Dermis blood vessel endothelial cell (primary cell): ENCODE results near the gene MCHR1. TPM values are rescaled to one million over a fixed set of nuclear protein-coding genes. Genes with fewer than 3 reads are reported as not detected.
"Not testable (repeated sequence)": the region's sequence is repeated elsewhere in the genome, so short reads cannot be mapped to it uniquely, and the experiment has no call there.

Experiments
- DNase-seq: peaks from one replicate; pipeline ENCODE4 v3.0.0; 2010
- total RNA-seq: library from RNA; depleted of rRNA; stranded (reverse); fragments of >200 nt; gene quantifications from 2 replicates; pipeline ENCODE4 v1.2.3, GENCODE V29; 2014

Gene MCHR1
- total RNA-seq, 1 donor from 2014 or later = not detected

- not testable (repeated sequence) for DNase-seq
Observed at GRCh38 chr22:40656651-40657050, 22.6 kb upstream of the MCHR1 start.

GRCh38 chr22:40659166-40659565 is 20.1 kb upstream of the MCHR1 start:
- DNase-seq = no peak

GRCh38 chr22:40660730-40661129 is 18.6 kb upstream of the MCHR1 start:
- no peak for DNase-seq

- no peak for DNase-seq
Observed at GRCh38 chr22:40661671-40662070, 17.6 kb upstream of the MCHR1 start.

- no peak for DNase-seq
Observed at GRCh38 chr22:40665312-40665711, 14.0 kb upstream of the MCHR1 start.

GRCh38 chr22:40666151-40666848 is 13.0 kb upstream of the MCHR1 start:
- DNase-seq = peak; percentile 59

GRCh38 chr22:40668611-40669411 is 10.5 kb upstream of the MCHR1 start:
- DNase-seq = peak; percentile 88

GRCh38 chr22:40670058-40670457 is 9.2 kb upstream of the MCHR1 start:
- DNase-seq = no peak

- no peak for DNase-seq
Observed at GRCh38 chr22:40671369-40671768, 7.9 kb upstream of the MCHR1 start.

- DNase-seq = no peak
Observed at GRCh38 chr22:40671796-40672360, 7.4 kb upstream of the MCHR1 start.

- DNase-seq = peak; percentile 82
Observed at GRCh38 chr22:40673017-40673416, 6.3 kb upstream of the MCHR1 start.

GRCh38 chr22:40674274-40674673 is 5.0 kb upstream of the MCHR1 start:
- no peak for DNase-seq

- peak; percentile 47 for DNase-seq
Observed at GRCh38 chr22:40676166-40676565, 3.1 kb upstream of the MCHR1 start.

GRCh38 chr22:40676644-40677043 is 2.6 kb upstream of the MCHR1 start:
- no peak for DNase-seq

- no peak for DNase-seq
Observed at GRCh38 chr22:40678493-40679248, 613 bp upstream of the MCHR1 start.

GRCh38 chr22:40679964-40680818 is 907 bp downstream of the MCHR1 start:
- DNase-seq = peak; percentile 49

- DNase-seq = no peak
Observed at GRCh38 chr22:40680819-40681183, 1.5 kb downstream of the MCHR1 start.

- no peak for DNase-seq
Observed at GRCh38 chr22:40681451-40681850, 2.2 kb downstream of the MCHR1 start.

GRCh38 chr22:40684728-40685127 is 5.4 kb downstream of the MCHR1 start:
- DNase-seq = no peak

GRCh38 chr22:40685406-40685805 is 6.1 kb downstream of the MCHR1 start:
- DNase-seq = no peak

GRCh38 chr22:40687706-40688105 is 8.4 kb downstream of the MCHR1 start:
- DNase-seq = no peak

- DNase-seq = no peak
Observed at GRCh38 chr22:40690370-40690769, 11.1 kb downstream of the MCHR1 start.
